NB4 (cell line): ENCODE measurements around the gene LRRK1.

Experiments
- MYC ChIP-seq: IDR thresholded peaks from 2 replicates; pipeline ENCODE4 v1.6.1; 2011; ENCODE audit warnings: low read depth, low read length
- TF ChIP-seq, protein P1 (sequence below): IDR thresholded peaks from one replicate; pipeline ENCODE4 v1.5.1; 2012; ENCODE audit warnings: low read depth, low read length
- TF ChIP-seq, protein P2 (sequence below): IDR thresholded peaks from 2 replicates; pipeline ENCODE4 v1.6.1; 2011; ENCODE audit warnings: low read depth, low read length

DNA sequence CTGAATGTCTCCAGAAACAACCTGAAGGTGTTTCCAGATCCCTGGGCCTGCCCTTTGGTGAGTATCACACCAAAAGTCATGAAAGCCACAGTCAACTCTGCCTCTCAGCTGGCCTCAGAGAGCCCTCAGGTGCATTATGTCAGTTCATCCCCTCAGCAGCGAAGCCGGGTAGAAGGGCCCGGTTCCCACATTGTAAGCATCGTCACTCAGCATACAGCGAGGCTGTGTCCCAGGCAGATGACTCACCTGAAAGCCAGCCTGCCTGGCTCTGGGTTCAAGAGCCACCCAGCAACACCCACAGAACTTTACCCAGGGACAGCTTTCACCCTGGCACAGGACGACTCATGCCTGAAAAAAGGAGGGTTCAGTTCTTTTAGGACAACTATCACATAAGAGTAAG is 91.6 kb downstream of the LRRK1 start:
- TF ChIP-seq, protein P1, sequence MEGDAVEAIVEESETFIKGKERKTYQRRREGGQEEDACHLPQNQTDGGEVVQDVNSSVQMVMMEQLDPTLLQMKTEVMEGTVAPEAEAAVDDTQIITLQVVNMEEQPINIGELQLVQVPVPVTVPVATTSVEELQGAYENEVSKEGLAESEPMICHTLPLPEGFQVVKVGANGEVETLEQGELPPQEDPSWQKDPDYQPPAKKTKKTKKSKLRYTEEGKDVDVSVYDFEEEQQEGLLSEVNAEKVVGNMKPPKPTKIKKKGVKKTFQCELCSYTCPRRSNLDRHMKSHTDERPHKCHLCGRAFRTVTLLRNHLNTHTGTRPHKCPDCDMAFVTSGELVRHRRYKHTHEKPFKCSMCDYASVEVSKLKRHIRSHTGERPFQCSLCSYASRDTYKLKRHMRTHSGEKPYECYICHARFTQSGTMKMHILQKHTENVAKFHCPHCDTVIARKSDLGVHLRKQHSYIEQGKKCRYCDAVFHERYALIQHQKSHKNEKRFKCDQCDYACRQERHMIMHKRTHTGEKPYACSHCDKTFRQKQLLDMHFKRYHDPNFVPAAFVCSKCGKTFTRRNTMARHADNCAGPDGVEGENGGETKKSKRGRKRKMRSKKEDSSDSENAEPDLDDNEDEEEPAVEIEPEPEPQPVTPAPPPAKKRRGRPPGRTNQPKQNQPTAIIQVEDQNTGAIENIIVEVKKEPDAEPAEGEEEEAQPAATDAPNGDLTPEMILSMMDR, result no peak
- TF ChIP-seq, protein P2, sequence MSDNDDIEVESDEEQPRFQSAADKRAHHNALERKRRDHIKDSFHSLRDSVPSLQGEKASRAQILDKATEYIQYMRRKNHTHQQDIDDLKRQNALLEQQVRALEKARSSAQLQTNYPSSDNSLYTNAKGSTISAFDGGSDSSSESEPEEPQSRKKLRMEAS, result no peak
- no peak for TF ChIP-seq MYC
